Testis (tissue), 3 donors: ENCODE measurements around the gene LILRA5. TPM values are rescaled to one million over a fixed set of nuclear protein-coding genes. Genes with fewer than 3 reads are reported as not detected.

Source experiments
- DNase-seq: peaks from one replicate; pipeline ENCODE4 v3.0.0-alpha.2; 2019
- H3K27ac ChIP-seq, 2 donors: fragments of 200-600 bp; sonication (generic); one replicate each; pipeline ENCODE4 v1.5.1; 2019
- H3K27me3 ChIP-seq: fragments of 200-600 bp; sonication (generic); one replicate; pipeline ENCODE4 v1.5.1; 2019
- H3K36me3 ChIP-seq: fragments of 200-600 bp; sonication (generic); one replicate; pipeline ENCODE4 v1.5.1; 2017; ENCODE audit warnings: low read depth; ENCODE audit errors: missing control alignments
- H3K4me1 ChIP-seq: fragments of 200-600 bp; sonication (generic); one replicate; pipeline ENCODE4 v1.5.1; 2019
- H3K4me3 ChIP-seq, 2 donors: fragments of 200-600 bp; sonication (generic); one replicate each; pipeline ENCODE4 v1.5.1; 2017 to 2019
- H3K9me3 ChIP-seq: fragments of 200-600 bp; sonication (generic); one replicate; pipeline ENCODE4 v1.5.1; 2017
- CTCF ChIP-seq, 3 experiments: fragments of 450-650 bp in 2 of 3; fragments of 200-600 bp in 1 of 3; sonication (generic) in 1 of 3; IDR thresholded peaks; one replicate each; pipeline ENCODE4 v1.5.1; 2016 to 2019; ENCODE audit warnings: antibody characterized with exemption in 3 of 3, mild to moderate bottlenecking in 2 of 3, moderate library complexity in 1 of 3
- POLR2A ChIP-seq: fragments of 450-650 bp; IDR thresholded peaks from one replicate; pipeline ENCODE4 v1.6.1; 2017; ENCODE audit warnings: antibody characterized with exemption, mild to moderate bottlenecking, moderate library complexity
- WGBS, 2 donors: methylation state at CpG; one replicate each; pipeline ENCODE4 v1.1.5; 2018; 5-methylcytosine and 5-hydroxymethylcytosine counted together
- intact Hi-C: fragments of 100-400 bp; cut with DNase I; formaldehyde crosslinking; loops from one replicate; pipeline ENCODE4 v1.15.1; 2023; ENCODE audit warnings: low total_unique reads
- polyA plus RNA-seq: library from polyadenylated mRNA; stranded (reverse); fragments of 350-450 nt; fragmentation: Illumina TruSeq; extraction: RNeasy Lipid Tissue Mini Kit (QIAGEN cat#74804); gene quantifications from one replicate; pipeline ENCODE4 v1.2.3, GENCODE V29; 2014; ENCODE audit warnings: low read depth, low replicate concordance; ENCODE audit not compliant: insufficient read depth
- total RNA-seq, 2 donors: library from RNA; depleted of rRNA; stranded (reverse); fragments of >200 nt; gene quantifications; one replicate each; pipeline ENCODE4 v1.2.3, GENCODE V29; 2016

Gene LILRA5
- total and polyA plus RNA-seq, 3 donors from 2014 or later = 1.1 to 1.4 (median 1.2) TPM

DNA sequence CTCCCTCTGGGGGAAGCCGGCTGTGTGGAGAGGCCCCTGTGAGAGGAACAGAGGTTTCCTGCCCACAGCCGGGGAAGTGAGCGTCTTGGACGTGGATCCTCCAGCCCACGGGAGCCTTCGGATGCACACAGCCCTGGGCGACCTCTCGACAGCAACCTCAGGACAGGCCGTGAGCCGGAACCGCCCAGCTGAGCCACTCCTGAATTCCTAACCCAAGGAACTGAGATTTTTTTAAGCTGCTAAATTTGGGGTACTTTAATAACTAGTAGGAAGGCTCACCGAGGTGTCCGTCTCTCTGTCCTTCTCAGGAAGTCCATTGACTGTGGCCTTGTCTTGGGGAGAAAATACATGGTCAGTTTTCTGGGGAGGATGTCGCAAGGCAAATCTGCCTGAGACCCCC, 42.7 kb upstream of the LILRA5 start:
- H3K27ac ChIP-seq = no peak overlapping the region
- no peaks in the 10 kb centered on the region for H3K27me3 ChIP-seq
- DNase-seq = no peak
- TF ChIP-seq CTCF (IDR thresholded peaks at IDR 0.05) (no peak), POLR2A (no peak)
- no peaks in the 10 kb centered on the region for H3K36me3 ChIP-seq
- H3K4me3 ChIP-seq = no peak overlapping the region
- H3K9me3 ChIP-seq = no peaks in the 10 kb centered on the region
- H3K4me1 ChIP-seq = no peaks in the 10 kb centered on the region
- 83 to 90% methylated on average over 14 of the region's 14 CpGs for WGBS, 2 donors
- intact Hi-C loops = no loop called here

DNA sequence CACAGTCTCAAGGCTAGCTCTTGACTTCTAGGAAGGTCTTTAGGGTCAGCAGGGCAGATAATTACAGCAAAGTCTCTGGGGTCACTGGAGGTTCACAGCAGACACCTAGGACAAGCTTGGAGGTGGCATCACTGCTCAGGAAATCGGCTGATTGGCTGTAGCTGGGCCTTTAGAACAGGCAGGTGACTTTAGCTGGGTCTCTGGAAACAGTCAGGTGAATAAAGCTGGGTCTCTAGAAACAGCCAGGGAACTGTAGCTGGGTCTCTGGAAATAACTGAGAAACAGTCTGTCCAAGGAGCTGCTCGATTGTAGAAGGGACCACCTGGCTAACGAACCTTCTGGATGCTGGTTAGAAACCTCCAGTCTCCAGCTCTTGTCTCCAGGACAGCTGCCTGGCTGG, 41.8 kb upstream of the LILRA5 start:
- H3K36me3 ChIP-seq = no peaks in the 10 kb centered on the region
- intact Hi-C loops = no loop called here
- H3K9me3 ChIP-seq = no peaks in the 10 kb centered on the region
- no peak for DNase-seq
- no peak overlapping the region for H3K4me3 ChIP-seq
- TF ChIP-seq CTCF (IDR thresholded peaks at IDR 0.05) (no peak), POLR2A (no peak)
- no peaks in the 10 kb centered on the region for H3K27me3 ChIP-seq
- WGBS, 2 donors = 51 to 68% methylated on average over 2 to 3 of the region's 3 CpGs
- H3K4me1 ChIP-seq = no peaks in the 10 kb centered on the region
- no peak overlapping the region for H3K27ac ChIP-seq

DNA sequence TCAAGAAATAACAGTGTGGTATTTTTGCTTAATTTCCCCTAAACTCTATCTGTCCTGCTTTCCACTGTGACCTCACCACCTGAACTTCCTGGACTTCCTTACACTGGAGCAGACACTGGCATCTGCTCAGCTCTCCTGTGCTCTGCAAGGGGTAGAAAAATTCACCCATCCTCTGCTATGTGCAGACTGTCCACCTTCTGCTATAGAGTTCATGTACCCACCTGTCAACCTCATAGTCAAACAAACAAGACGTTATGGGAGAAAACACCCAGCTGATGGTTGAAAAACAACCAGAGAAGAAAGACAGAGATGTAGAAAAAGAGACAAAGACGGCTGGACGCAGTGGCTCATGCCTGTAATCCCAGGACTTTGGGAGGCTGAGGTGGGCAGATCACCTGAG, 39.6 kb upstream of the LILRA5 start:
- TF ChIP-seq POLR2A (no peak), CTCF (IDR thresholded peaks at IDR 0.05) (no peak)
- H3K36me3 ChIP-seq = no peaks in the 10 kb centered on the region
- H3K27me3 ChIP-seq = no peaks in the 10 kb centered on the region
- no peaks in the 10 kb centered on the region for H3K9me3 ChIP-seq
- no peak overlapping the region for H3K27ac ChIP-seq
- DNase-seq = no peak
- no peak overlapping the region for H3K4me3 ChIP-seq
- no peaks in the 10 kb centered on the region for H3K4me1 ChIP-seq
- intact Hi-C loops = no loop called here
- 40 to 55% methylated on average over 3 of the region's 3 CpGs for WGBS, 2 donors

GRCh38 chr19:54352041-54352440, 39.1 kb upstream of the LILRA5 start:
- Histone ChIP-seq H3K4me1 (no peaks in the 10 kb centered on the region), H3K36me3 (no peaks in the 10 kb centered on the region), H3K27me3 (no peaks in the 10 kb centered on the region), H3K4me3 (no peak overlapping the region), H3K9me3 (no peaks in the 10 kb centered on the region), H3K27ac (no peak overlapping the region)
- no peak for DNase-seq
- WGBS, 2 donors = 67 to 78% methylated on average over 6 to 7 of the region's 7 CpGs
- TF ChIP-seq CTCF (IDR thresholded peaks at IDR 0.05) = no peak
- intact Hi-C loops = no loop called here

DNA sequence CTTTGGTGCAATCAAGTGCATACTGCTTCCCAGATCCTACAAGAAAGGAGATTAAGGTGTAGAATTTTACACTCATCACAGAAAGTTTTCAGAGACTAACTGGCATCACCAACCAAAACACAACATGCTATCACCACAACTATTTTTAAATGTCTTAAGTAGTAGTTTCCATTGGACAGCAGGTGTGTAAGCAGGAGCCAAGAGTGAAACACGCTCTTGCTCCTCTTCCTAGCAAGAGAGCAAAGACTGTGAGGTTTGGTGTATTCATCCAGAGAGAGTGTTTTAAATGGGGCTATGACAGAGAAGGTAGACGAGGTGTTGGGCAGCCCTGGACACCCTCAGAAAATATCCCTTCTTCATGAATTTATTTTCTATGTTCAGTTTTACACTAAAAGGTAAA, 38.5 kb upstream of the LILRA5 start:
- Histone ChIP-seq H3K4me3 (no peak overlapping the region), H3K36me3 (no peaks in the 10 kb centered on the region), H3K27ac (no peak overlapping the region), H3K27me3 (no peaks in the 10 kb centered on the region), H3K9me3 (no peaks in the 10 kb centered on the region), H3K4me1 (no peaks in the 10 kb centered on the region)
- DNase-seq = no peak
- intact Hi-C loops = no loop called here
- no peak for TF ChIP-seq CTCF (IDR thresholded peaks at IDR 0.05)
- TF ChIP-seq POLR2A = no peak
- 43 to 47% methylated on average over 2 of the region's 2 CpGs for WGBS, 2 donors
